ENCODE data around the gene SPAM1. TPM values are rescaled to one million over a fixed set of nuclear protein-coding genes. Genes with fewer than 3 reads are reported as not detected.

The SPAM1 gene
- total and polyA plus RNA-seq, 2 donors = not detected

Other genes starting within 250 kb of the SPAM1 start
- gene WASL, start 176.2 kb upstream of the SPAM1 start, total RNA-seq = 56.3 TPM
- gene WASL, start 176.2 kb upstream of the SPAM1 start, polyA plus RNA-seq = 31.3 TPM
- not detected for gene HYAL4, start 80.1 kb upstream of the SPAM1 start, total RNA-seq
- gene HYAL4, start 80.1 kb upstream of the SPAM1 start, polyA plus RNA-seq = not detected
- 2.0 TPM for gene TMEM229A, start 107.8 kb downstream of the SPAM1 start, total RNA-seq
- 0.73 TPM for gene TMEM229A, start 107.8 kb downstream of the SPAM1 start, polyA plus RNA-seq